LNCaP clone FGC (cell line): ENCODE results near the gene DFFA.

Source experiments
- DNase-seq: peaks from one replicate; pipeline ENCODE4 v3.0.0-alpha.2; 2011; ENCODE audit warnings: low read depth
- H3K4me3 ChIP-seq: 2 replicates; pipeline ENCODE4 v1.5.1; 2011; ENCODE audit warnings: mild to moderate bottlenecking, low read depth, low read length, control low read depth
- TF ChIP-seq, protein P1 (sequence below): IDR thresholded peaks from 2 replicates; pipeline ENCODE4 v1.5.1; 2012; ENCODE audit warnings: mild to moderate bottlenecking; ENCODE audit not compliant: control insufficient read depth, insufficient read depth; ENCODE audit errors: extremely low read depth

The DFFA gene, protein sequence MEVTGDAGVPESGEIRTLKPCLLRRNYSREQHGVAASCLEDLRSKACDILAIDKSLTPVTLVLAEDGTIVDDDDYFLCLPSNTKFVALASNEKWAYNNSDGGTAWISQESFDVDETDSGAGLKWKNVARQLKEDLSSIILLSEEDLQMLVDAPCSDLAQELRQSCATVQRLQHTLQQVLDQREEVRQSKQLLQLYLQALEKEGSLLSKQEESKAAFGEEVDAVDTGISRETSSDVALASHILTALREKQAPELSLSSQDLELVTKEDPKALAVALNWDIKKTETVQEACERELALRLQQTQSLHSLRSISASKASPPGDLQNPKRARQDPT

DNA sequence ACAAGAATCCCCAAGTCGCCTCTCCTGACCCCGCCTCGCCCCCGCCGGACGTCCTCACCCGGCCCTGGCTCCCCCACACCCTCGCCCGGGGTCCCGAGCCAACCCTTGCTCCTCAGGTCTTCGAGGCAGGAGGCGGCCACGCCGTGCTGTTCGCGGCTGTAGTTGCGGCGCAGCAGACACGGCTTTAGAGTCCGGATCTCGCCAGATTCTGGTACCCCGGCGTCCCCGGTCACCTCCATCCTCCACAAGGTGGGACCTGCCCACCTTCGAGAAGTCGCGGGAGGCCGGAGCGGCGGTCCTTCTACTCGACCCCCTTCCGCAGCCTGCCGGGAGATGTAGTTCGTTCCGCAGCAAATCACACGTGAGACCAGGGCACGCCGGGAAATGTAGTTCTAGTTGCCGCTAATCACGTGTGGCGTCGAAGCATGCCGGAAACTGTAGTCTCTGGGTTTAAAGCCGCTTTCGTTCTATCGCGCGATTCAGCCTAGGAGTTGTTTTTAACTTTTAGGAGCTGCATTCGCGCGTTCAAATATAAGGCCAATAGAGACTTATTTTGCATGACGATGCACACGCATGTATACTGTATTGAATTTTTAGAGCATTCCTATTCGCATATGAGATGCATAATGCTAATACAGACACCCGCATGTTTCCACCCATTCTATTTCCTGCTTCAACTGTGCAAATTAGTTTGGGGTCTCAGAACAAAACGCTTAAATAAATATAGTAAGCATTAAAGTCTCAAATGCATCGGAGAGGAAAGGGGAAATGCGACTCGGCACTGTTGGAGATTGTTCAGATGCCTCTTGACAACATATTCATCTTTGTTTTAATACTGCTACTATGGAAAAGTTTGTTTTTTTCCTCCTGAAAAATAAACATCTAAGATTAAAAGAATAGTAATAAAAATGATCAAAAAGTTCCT lies at the start of gene DFFA:
Gene DFFA (minus strand): TSS at position 310 of the 925 bp plus-strand sequence. CDS start 71 bp downstream, at position 239.
- TF ChIP-seq, protein P1, sequence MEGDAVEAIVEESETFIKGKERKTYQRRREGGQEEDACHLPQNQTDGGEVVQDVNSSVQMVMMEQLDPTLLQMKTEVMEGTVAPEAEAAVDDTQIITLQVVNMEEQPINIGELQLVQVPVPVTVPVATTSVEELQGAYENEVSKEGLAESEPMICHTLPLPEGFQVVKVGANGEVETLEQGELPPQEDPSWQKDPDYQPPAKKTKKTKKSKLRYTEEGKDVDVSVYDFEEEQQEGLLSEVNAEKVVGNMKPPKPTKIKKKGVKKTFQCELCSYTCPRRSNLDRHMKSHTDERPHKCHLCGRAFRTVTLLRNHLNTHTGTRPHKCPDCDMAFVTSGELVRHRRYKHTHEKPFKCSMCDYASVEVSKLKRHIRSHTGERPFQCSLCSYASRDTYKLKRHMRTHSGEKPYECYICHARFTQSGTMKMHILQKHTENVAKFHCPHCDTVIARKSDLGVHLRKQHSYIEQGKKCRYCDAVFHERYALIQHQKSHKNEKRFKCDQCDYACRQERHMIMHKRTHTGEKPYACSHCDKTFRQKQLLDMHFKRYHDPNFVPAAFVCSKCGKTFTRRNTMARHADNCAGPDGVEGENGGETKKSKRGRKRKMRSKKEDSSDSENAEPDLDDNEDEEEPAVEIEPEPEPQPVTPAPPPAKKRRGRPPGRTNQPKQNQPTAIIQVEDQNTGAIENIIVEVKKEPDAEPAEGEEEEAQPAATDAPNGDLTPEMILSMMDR: no peak
- H3K4me3 ChIP-seq: peak within 1 kb of the TSS; percentile 82
- peak; percentile 90 for DNase-seq

DNA sequence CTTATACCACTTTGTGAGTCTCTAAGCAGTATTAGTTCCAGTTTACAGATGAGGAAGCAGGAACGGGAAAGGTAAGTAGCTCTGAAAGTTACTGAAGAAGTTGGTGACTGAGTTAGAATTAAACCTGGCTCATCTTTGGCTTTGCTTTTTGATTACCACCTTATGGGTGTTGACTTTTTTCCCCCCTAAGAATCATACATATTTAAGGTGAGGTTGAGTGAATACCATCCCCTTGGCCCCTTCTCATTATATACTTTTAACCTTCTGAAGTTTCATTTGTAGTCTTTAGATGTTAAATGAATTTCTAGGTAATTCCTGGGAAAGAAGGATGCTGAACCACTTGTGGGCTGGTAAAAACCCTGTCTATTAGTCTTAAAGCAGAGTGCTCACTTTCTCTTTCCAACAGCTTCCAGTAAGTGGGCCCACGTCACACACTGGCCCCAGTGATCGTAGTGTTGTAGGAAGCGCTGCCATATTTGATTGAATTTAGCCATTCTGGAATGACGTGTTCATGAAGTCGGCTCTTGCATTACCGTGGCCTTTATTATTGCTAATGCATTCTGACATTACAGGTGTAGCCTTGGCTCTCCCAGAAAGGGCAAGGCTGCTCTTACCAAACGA lies 49.3 kb upstream of the DFFA start:
- DNase-seq: no peak
- no peak overlapping the region for H3K4me3 ChIP-seq
- TF ChIP-seq, protein P1: no peak

DNA sequence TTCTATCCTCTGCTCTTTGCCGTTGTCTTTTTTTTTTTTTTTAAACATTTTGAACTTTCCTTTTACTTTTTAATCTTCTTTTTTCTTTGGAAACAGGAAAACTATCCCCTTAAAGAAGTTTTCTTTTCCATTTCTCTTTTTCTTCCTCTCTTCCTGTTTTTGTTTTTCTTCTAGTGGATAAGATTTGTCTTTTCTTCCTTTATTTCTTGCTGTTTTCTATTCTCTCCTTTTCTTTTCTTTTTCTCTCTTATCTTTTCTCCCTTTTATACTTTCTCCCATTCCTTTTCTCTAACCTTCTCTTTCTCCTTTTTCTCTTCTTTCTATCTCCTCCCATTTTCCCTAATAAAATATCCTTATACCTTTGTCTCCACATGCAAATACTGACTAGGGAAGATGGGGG lies 48.6 kb upstream of the DFFA start:
- DNase-seq: no peak
- no peak overlapping the region for H3K4me3 ChIP-seq
- TF ChIP-seq, protein P1: no peak

DNA sequence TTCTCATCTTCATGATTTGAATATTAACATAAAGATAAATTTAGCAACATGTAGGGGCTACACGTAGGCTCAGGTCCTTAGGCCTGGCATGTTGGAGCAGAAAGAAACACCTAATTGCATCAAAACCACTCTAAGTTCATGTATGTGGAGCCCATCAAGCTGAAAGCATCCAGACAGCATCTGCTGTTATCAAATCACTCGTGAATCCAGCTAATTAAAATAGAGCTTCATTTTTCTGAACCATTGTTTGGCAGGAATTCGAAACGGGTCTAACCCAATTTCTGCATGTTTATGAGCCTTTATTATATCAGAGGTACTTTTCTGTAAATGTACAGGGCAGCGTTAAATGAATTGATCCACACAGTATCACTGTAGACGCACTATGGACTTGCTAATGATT lies 48.2 kb upstream of the DFFA start:
- TF ChIP-seq, protein P1: no peak
- no peak overlapping the region for H3K4me3 ChIP-seq
- DNase-seq: no peak

DNA sequence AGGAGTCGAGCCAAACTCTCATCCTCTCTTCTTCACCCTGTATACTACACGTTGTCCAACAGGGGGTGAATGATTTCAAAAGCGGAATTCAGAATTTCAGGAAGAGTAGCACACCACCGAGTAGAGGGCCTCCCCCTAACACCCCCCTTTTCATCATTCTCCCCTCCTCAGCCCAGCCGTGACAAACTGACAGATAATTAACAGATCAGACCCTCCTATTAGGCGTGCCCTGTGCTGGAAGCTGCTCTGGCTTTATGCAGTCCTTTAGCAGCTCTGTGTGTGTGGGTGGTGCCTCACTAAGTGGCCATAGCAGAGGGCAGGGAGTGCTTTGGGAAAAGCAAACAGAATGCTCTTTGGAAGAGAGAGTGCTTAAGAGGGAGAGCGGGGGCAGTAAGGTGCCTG lies 46.7 kb upstream of the DFFA start:
- no peak overlapping the region for H3K4me3 ChIP-seq
- TF ChIP-seq, protein P1: no peak
- DNase-seq: no peak

DNA sequence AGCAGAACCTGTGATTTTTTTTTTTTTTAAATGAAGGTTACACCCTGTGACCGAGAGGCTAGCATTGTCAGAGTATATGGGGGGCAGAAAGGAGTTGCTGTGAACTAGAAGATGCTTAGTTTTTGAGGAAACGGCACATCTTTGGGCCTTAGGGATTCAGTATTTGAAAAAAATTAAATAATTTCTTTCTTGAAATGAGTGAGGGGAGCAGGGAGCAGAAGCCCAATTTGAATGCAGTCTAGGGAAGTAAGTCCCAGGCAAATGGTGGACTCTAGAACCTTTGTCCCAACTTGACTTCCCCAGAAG lies 45.3 kb upstream of the DFFA start:
- H3K4me3 ChIP-seq: no peak overlapping the region
- DNase-seq: no peak
- TF ChIP-seq, protein P1: no peak
